PC-3 (cell line): ENCODE data around the gene CHID1. TPM values are rescaled to one million over a fixed set of nuclear protein-coding genes. Genes with fewer than 3 reads are reported as not detected.

Experiments used
- ATAC-seq: fragments of 200-7000 bp; cut with Tn5 transposase; 2 replicates; pipeline ENCODE4 v1.9.1; 2020; ENCODE audit warnings: mild to moderate bottlenecking, moderate library complexity
- BruUV-seq: library from RNA; stranded (reverse); fragments of 400-500 nt; replicated peaks from 2 replicates; lab custom pipeline; 2021; lab: Mats Ljungman, UMichigan
- CTCF ChIA-PET: fragments of 300-600 bp; sonication (Branson Sonifier 250); formaldehyde crosslinking; loops from one replicate; lab custom pipeline; 2022; ENCODE audit warnings: antibody characterized with exemption; lab: Charles Lee
- POLR2A ChIA-PET: fragments of 300-600 bp; sonication (Branson Sonifier 250); formaldehyde crosslinking; loops from one replicate; lab custom pipeline; 2022; ENCODE audit warnings: antibody characterized with exemption; ENCODE audit not compliant: unreplicated experiment; lab: Charles Lee
- DNase-seq: peaks from one replicate; pipeline ENCODE4 v3.0.0-alpha.2; 2015
- H2AFZ ChIP-seq: fragments of 300-600 bp; sonication (generic); 2 replicates; pipeline ENCODE4 v1.6.0; 2016; ENCODE audit warnings: antibody characterized with exemption, low read length
- H3F3A ChIP-seq: fragments of 300-600 bp; sonication (generic); one replicate; pipeline ENCODE4 v1.6.0; 2017; ENCODE audit warnings: antibody characterized with exemption, low read length, control low read depth, mild to moderate bottlenecking; ENCODE audit not compliant: unreplicated experiment
- H3K27ac ChIP-seq: fragments of 300-600 bp; sonication (generic); 2 replicates; pipeline ENCODE4 v1.5.1; 2016; ENCODE audit warnings: mild to moderate bottlenecking, low read length
- H3K27me3 ChIP-seq: fragments of 300-600 bp; sonication (generic); 2 replicates; pipeline ENCODE4 v1.6.1; 2016; ENCODE audit warnings: low read length, mixed read lengths
- H3K36me3 ChIP-seq: fragments of 300-600 bp; sonication (generic); 2 replicates; pipeline ENCODE4 v1.6.1; 2016; ENCODE audit warnings: low read depth, mixed run types, low read length, mixed read lengths
- H3K4me1 ChIP-seq: fragments of 300-600 bp; sonication (generic); 2 replicates; pipeline ENCODE4 v1.5.1; 2016; ENCODE audit warnings: low read length; ENCODE audit not compliant: insufficient read depth
- H3K4me2 ChIP-seq: fragments of 300-600 bp; sonication (generic); 2 replicates; pipeline ENCODE4 v1.6.0; 2016; ENCODE audit warnings: low read length
- H3K4me3 ChIP-seq: fragments of 300-600 bp; sonication (generic); 2 replicates; pipeline ENCODE4 v1.5.1; 2016; ENCODE audit warnings: mild to moderate bottlenecking, low read length, mixed read lengths
- H3K79me2 ChIP-seq: fragments of 300-600 bp; sonication (generic); 2 replicates; pipeline ENCODE4 v1.6.1; 2017; ENCODE audit warnings: low read length, mixed read lengths
- H3K9ac ChIP-seq: fragments of 300-600 bp; sonication (generic); 2 replicates; pipeline ENCODE4 v1.6.0; 2016; ENCODE audit warnings: mild to moderate bottlenecking, low read length
- H3K9me2 ChIP-seq: fragments of 300-600 bp; sonication (generic); replicated peaks from 2 replicates; pipeline ENCODE4 v1.6.1; 2016; ENCODE audit warnings: mixed run types, low read length, mixed read lengths
- H3K9me3 ChIP-seq: fragments of 300-600 bp; sonication (generic); 2 replicates; pipeline ENCODE4 v1.6.1; 2016; ENCODE audit warnings: low read length, mixed read lengths
- H4K20me1 ChIP-seq: fragments of 300-600 bp; sonication (generic); 2 replicates; pipeline ENCODE4 v1.6.1; 2016; ENCODE audit warnings: low read length, mixed read lengths
- CTCF ChIP-seq: fragments of 300-600 bp; sonication (generic); conservative IDR thresholded peaks from 2 replicates; pipeline ENCODE4 v1.5.1; 2017; ENCODE audit warnings: antibody characterized with exemption, low read depth, mild to moderate bottlenecking, low read length
- EZH2 ChIP-seq: fragments of 300-600 bp; sonication (generic); IDR thresholded peaks from one replicate; pipeline ENCODE4 v1.6.1; 2017; ENCODE audit warnings: antibody characterized with exemption, mild to moderate bottlenecking, low read length; ENCODE audit not compliant: unreplicated experiment
- EZH2phosphoT487 ChIP-seq: fragments of 300-600 bp; sonication (generic); IDR thresholded peaks from 2 replicates; pipeline ENCODE4 v1.6.1; 2018; ENCODE audit warnings: mild to moderate bottlenecking, antibody characterized with exemption, low read length, borderline replicate concordance
- intact Hi-C: fragments of 100-400 bp; cut with micrococcal nuclease; formaldehyde crosslinking; loops from 2 replicates; pipeline ENCODE4 v1.9.0; 2023
- total RNA-seq: library from RNA; depleted of rRNA; stranded (reverse); fragments of >200 nt; gene quantifications from 2 replicates; pipeline ENCODE4 v1.2.3, GENCODE V29; 2014

Gene CHID1
- total RNA-seq, 1 experiment from 2014 or later: 70.2 TPM

GRCh38 chr11:955154-956063 lies 44.8 kb upstream of the CHID1 start:
- peaks cover 5% of the 10 kb centered on the region; the same call in 1 of the 2 replicates for H4K20me1 ChIP-seq
- ChIA-PET POLR2A (no interaction called here), CTCF (no interaction called here)
- H3K79me2 ChIP-seq: peaks cover 57% of the 10 kb centered on the region
- intact Hi-C loops: no loop called here
- H3K4me1 ChIP-seq: peaks cover 20% of the 10 kb centered on the region
- ATAC-seq (peak; percentile 81), DNase-seq (peak; percentile 71)
- H3K27me3 ChIP-seq: no peaks in the 10 kb centered on the region
- H3K9me3 ChIP-seq: no peaks in the 10 kb centered on the region
- no peaks in the 10 kb centered on the region for H3K9me2 ChIP-seq
- H3K9ac ChIP-seq: peak overlapping the region; percentile 40
- peaks cover 12% of the 10 kb centered on the region for H3K36me3 ChIP-seq
- no TSS peak for BruUV-seq
- H3K27ac ChIP-seq: peak overlapping the region; percentile 76
- no peaks in the 10 kb centered on the region for H3F3A ChIP-seq
- H2AFZ ChIP-seq: no peak overlapping the region
- H3K4me3 ChIP-seq: no peak overlapping the region
- H3K4me2 ChIP-seq: peak overlapping the region; percentile 58
- TF ChIP-seq EZH2: no peak
- no peak for TF ChIP-seq CTCF
- no peak for TF ChIP-seq EZH2phosphoT487

GRCh38 chr11:954392-955153 lies 44.0 kb upstream of the CHID1 start:
- peak; percentile 45 for ATAC-seq
- Histone ChIP-seq H3K4me3 (no peak overlapping the region), H4K20me1 (peaks cover 5% of the 10 kb centered on the region; the same call in 1 of the 2 replicates), H3K9me2 (no peaks in the 10 kb centered on the region), H3K79me2 (peaks cover 57% of the 10 kb centered on the region), H3K36me3 (peaks cover 12% of the 10 kb centered on the region), H3K9me3 (no peaks in the 10 kb centered on the region), H3K9ac (peak overlapping the region; percentile 40), H3K27ac (peak overlapping the region; percentile 76), H3K27me3 (no peaks in the 10 kb centered on the region), H2AFZ (no peak overlapping the region), H3K4me2 (peak overlapping the region; percentile 58), H3F3A (no peaks in the 10 kb centered on the region), H3K4me1 (peaks cover 20% of the 10 kb centered on the region)
- TF ChIP-seq EZH2phosphoT487 (no peak), EZH2 (no peak)
- intact Hi-C loops: no loop called here
- CTCF ChIA-PET: interaction anchor here (0.5 kb wide), 1 partner anchor 86 kb away, joined by 5 read pairs; no protein-coding TSS in a partner anchor
- no peak for DNase-seq
- no TSS peak for BruUV-seq
- POLR2A ChIA-PET: no interaction called here

- CTCF ChIA-PET: no interaction called here
- peaks cover 54% of the 10 kb centered on the region for H3K79me2 ChIP-seq
- no peak overlapping the region for H3K4me3 ChIP-seq
- POLR2A ChIA-PET: no interaction called here
- H3K9me3 ChIP-seq: no peaks in the 10 kb centered on the region
- intact Hi-C loops: no loop called here
- ATAC-seq (no peak), DNase-seq (no peak)
- H3K9me2 ChIP-seq: no peaks in the 10 kb centered on the region
- no peak overlapping the region for H3K9ac ChIP-seq
- no peak overlapping the region for H3K4me2 ChIP-seq
- TF ChIP-seq CTCF (no peak), EZH2 (no peak), EZH2phosphoT487 (no peak)
- no peaks in the 10 kb centered on the region for H3K27me3 ChIP-seq
- peaks cover 10% of the 10 kb centered on the region; the same call in 1 of the 2 replicates for H3K36me3 ChIP-seq
- no TSS peak for BruUV-seq
- no peak overlapping the region for H3K27ac ChIP-seq
- no peaks in the 10 kb centered on the region for H3F3A ChIP-seq
- peaks cover 5% of the 10 kb centered on the region; the same call in 1 of the 2 replicates for H4K20me1 ChIP-seq
- H2AFZ ChIP-seq: no peak overlapping the region
- peaks cover 20% of the 10 kb centered on the region for H3K4me1 ChIP-seq
Measured at GRCh38 chr11:953512-953911, 42.9 kb upstream of the CHID1 start.
